Activated naive CD8-positive, alpha-beta T cell treated with anti-CD3 and anti-CD28 coated beads, Interleukin-2, amount 50 U/mL, for 24 hours (primary cell): ENCODE data around the gene EFNA5.

Experiments
- ATAC-seq: fragments of 150-1000 bp; cut with Tn5 transposase; one replicate; pipeline ENCODE4 v1.10.0; 2021
- DNase-seq: peaks from one replicate; pipeline ENCODE4 v3.0.0; 2021
- H3K27ac Mint-ChIP-seq: one replicate; pipeline ENCODE4 v1.8.0; 2021; ENCODE audit warnings: mild to moderate bottlenecking, mixed read lengths
- H3K27me3 Mint-ChIP-seq: one replicate; pipeline ENCODE4 v1.8.0; 2021; ENCODE audit warnings: mixed read lengths
- H3K36me3 Mint-ChIP-seq: one replicate; pipeline ENCODE4 v1.8.0; 2021; ENCODE audit warnings: low read depth, mixed read lengths
- H3K4me1 Mint-ChIP-seq: one replicate; pipeline ENCODE4 v1.8.0; 2021; ENCODE audit warnings: mixed read lengths
- H3K4me3 Mint-ChIP-seq: one replicate; pipeline ENCODE4 v1.8.0; 2021; ENCODE audit warnings: mild to moderate bottlenecking, moderate library complexity, mixed read lengths
- H3K9me3 Mint-ChIP-seq: one replicate; pipeline ENCODE4 v1.8.0; 2021; ENCODE audit warnings: mixed read lengths

EFNA5 gene

GRCh38 chr5:107549567-107549966 is 121.2 kb downstream of the EFNA5 start:
- H3K27ac Mint-ChIP-seq: no peak overlapping the region
- H3K4me1 Mint-ChIP-seq: no peaks in the 10 kb centered on the region
- H3K36me3 Mint-ChIP-seq: no peaks in the 10 kb centered on the region
- H3K27me3 Mint-ChIP-seq: no peaks in the 10 kb centered on the region
- no peak for ATAC-seq
- H3K4me3 Mint-ChIP-seq: no peak overlapping the region
- H3K9me3 Mint-ChIP-seq: no peaks in the 10 kb centered on the region
- no peak for DNase-seq

DNA sequence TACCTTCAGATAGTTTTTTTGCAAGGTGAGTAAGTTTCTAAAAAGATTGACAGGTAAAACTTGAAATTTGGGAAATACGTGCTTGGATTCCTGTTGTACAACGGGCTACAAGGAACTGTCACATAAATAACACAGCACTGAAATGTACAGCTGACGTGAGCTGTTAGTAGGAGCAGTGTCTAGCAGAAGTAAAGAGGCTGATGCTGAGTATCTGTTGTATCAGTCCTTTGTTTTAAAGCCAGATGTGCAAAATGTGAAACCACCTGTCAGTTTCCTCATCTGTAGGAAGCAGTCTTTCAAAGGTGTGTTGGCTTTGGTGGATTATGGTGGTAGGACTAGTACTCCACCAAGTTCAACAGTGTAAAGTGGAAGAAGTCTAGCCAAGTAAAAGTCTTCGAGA is 122.3 kb downstream of the EFNA5 start:
- Mint-ChIP-seq H3K4me1 (no peaks in the 10 kb centered on the region), H3K4me3 (no peak overlapping the region), H3K27ac (no peak overlapping the region), H3K9me3 (no peaks in the 10 kb centered on the region), H3K27me3 (no peaks in the 10 kb centered on the region), H3K36me3 (no peaks in the 10 kb centered on the region)
- no peak for ATAC-seq
- DNase-seq: no peak

DNA sequence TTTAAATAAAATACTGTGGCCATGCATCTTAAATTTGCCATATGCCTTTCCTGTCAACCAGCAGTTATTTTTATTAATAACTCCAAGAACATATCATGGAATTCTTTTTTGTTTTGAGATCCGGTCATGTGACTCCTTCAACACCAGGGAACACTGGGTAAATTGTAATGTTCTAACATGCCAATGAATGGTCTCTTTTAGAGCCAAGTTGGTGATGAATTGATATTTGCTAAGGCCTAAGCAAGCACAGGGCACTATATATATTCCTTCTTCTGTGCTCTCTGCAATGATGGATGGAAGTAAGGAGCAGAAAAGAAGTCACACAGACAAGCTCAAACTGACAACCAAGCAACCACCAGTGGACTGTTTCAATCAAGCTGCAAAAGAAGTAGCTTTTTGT is 124.0 kb downstream of the EFNA5 start:
- DNase-seq (no peak), ATAC-seq (no peak)
- H3K27ac Mint-ChIP-seq: no peak overlapping the region
- H3K4me3 Mint-ChIP-seq: no peak overlapping the region
- H3K36me3 Mint-ChIP-seq: no peaks in the 10 kb centered on the region
- H3K27me3 Mint-ChIP-seq: no peaks in the 10 kb centered on the region
- no peaks in the 10 kb centered on the region for H3K4me1 Mint-ChIP-seq
- no peaks in the 10 kb centered on the region for H3K9me3 Mint-ChIP-seq

- Mint-ChIP-seq H3K9me3 (no peaks in the 10 kb centered on the region), H3K27ac (no peak overlapping the region), H3K36me3 (no peaks in the 10 kb centered on the region), H3K4me3 (no peak overlapping the region), H3K27me3 (no peaks in the 10 kb centered on the region), H3K4me1 (no peaks in the 10 kb centered on the region)
- ATAC-seq (no peak), DNase-seq (no peak)
Observed at GRCh38 chr5:107545486-107545885, 125.3 kb downstream of the EFNA5 start.

DNA sequence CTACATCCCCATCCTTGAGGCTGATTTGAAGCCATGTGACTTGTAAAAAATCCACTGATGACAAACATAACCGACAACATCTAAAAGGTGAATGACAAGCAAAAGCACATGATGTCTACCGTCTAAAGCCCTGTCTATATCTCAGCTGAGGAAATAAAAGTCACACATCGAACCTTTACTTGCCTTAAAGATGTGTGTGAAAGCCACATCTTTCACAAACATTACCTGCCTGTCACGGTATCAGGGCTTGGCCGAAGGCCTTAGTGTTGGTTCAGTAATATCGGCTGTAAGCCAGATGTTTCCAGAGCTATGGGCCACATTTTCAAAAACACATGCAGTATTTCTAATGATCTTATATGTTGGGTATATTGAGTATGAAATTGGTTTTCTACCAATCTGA is 125.8 kb downstream of the EFNA5 start:
- H3K4me3 Mint-ChIP-seq: no peak overlapping the region
- no peaks in the 10 kb centered on the region for H3K27me3 Mint-ChIP-seq
- ATAC-seq (no peak), DNase-seq (no peak)
- H3K27ac Mint-ChIP-seq: no peak overlapping the region
- H3K4me1 Mint-ChIP-seq: no peaks in the 10 kb centered on the region
- H3K36me3 Mint-ChIP-seq: no peaks in the 10 kb centered on the region
- H3K9me3 Mint-ChIP-seq: no peaks in the 10 kb centered on the region

DNA sequence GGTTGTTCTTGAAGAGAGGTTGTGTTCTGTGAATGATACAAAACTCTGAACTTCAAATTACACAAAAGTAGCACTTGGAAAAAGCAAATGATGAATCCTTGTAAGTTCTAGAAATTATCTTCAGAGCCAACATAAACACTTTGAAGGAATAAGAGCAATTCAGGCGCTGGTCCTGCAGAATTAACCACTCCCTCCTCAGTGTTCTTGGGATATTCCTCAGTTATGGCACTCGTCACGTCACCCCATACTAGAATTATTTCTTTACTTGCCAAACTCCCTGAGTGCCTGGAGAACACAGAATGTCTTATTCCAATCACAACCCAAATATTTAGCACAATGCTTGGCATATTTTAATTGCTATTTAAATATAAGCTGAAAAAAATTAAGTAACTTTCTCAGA is 126.3 kb downstream of the EFNA5 start:
- DNase-seq: no peak
- Mint-ChIP-seq H3K4me1 (no peaks in the 10 kb centered on the region), H3K36me3 (no peaks in the 10 kb centered on the region), H3K27ac (no peak overlapping the region), H3K27me3 (no peaks in the 10 kb centered on the region), H3K4me3 (no peak overlapping the region), H3K9me3 (no peaks in the 10 kb centered on the region)
- no peak for ATAC-seq

GRCh38 chr5:107543868-107544267 is 126.9 kb downstream of the EFNA5 start:
- no peaks in the 10 kb centered on the region for H3K4me1 Mint-ChIP-seq
- H3K36me3 Mint-ChIP-seq: no peaks in the 10 kb centered on the region
- no peaks in the 10 kb centered on the region for H3K27me3 Mint-ChIP-seq
- no peaks in the 10 kb centered on the region for H3K9me3 Mint-ChIP-seq
- no peak for DNase-seq
- H3K27ac Mint-ChIP-seq: no peak overlapping the region
- no peak overlapping the region for H3K4me3 Mint-ChIP-seq
- no peak for ATAC-seq

DNA sequence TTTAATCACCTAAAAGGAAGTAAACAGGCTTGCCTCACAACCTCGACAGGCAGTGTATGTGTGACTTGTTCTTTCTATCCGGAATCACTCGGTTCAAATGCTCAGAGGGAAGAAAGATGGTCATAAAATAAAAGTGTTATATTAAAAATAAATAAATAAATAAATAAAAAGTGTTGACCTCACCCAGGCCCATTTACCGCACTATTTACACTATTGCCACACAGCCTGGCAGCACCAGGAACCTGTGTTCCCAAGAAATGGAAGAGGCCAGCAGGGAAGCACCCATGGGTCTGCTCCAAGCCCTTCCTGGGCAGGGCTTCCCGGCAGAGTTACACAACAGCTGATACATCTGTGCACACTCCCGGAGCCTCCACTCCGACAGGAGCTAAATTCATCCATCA is 127.9 kb downstream of the EFNA5 start:
- no peak overlapping the region for H3K27ac Mint-ChIP-seq
- H3K27me3 Mint-ChIP-seq: peaks cover 5% of the 10 kb centered on the region
- no peaks in the 10 kb centered on the region for H3K4me1 Mint-ChIP-seq
- no peaks in the 10 kb centered on the region for H3K36me3 Mint-ChIP-seq
- DNase-seq (no peak), ATAC-seq (no peak)
- no peak overlapping the region for H3K4me3 Mint-ChIP-seq
- no peaks in the 10 kb centered on the region for H3K9me3 Mint-ChIP-seq

DNA sequence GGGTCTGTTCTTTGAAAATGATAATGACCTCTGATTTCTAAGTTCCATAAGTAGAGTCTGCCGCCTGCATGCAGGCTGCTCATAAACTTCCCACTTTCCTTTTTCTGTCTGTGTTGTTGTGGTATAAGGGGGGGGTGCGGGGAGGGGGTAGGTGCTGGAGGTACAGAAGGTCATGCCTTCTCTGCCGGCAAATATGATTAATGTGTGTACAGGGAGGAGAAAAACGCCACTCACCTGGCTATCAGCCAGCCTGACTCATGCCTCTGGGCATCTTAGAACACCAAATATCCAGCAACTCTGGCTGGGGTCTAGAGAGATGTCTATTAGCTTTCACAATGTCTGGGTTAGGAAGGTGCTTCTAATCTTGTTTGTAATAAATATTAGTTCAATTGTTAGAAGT is 128.3 kb downstream of the EFNA5 start:
- no peak overlapping the region for H3K27ac Mint-ChIP-seq
- no peaks in the 10 kb centered on the region for H3K36me3 Mint-ChIP-seq
- no peak for ATAC-seq
- no peak overlapping the region for H3K4me3 Mint-ChIP-seq
- no peak for DNase-seq
- H3K27me3 Mint-ChIP-seq: peaks cover 5% of the 10 kb centered on the region
- no peaks in the 10 kb centered on the region for H3K9me3 Mint-ChIP-seq
- H3K4me1 Mint-ChIP-seq: no peaks in the 10 kb centered on the region

- Mint-ChIP-seq H3K36me3 (no peaks in the 10 kb centered on the region), H3K4me1 (no peaks in the 10 kb centered on the region), H3K27me3 (peaks cover 5% of the 10 kb centered on the region), H3K4me3 (no peak overlapping the region), H3K27ac (no peak overlapping the region), H3K9me3 (no peaks in the 10 kb centered on the region)
- ATAC-seq (no peak), DNase-seq (no peak)
Observed at GRCh38 chr5:107541400-107541799, 129.3 kb downstream of the EFNA5 start.

DNA sequence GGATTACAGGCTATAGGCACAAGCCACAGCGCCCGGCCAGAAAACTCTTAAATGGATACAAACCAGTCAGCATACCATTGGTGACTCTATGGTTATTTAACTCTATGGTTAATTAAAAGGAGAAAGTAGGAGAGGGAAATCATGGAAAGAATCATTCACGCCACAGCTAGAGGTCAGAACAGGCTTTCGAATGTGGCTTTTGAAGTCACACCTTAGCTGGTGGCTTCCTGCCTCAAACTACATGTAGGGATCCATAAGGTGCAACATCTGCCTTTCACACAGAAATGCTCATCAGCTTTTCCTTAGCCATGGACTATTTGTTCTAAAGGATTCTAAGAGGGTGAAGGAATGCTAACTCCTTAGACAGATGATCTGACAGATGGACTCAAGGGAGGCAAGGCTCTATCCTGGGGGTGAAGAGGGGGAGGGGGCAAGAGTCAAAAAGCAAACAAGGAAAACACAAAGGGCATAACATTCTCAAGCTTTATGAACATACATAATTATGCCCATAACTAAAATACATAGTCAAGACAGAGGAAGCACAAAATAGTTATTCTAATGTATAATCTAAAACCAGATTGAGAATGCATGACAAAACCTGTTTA is 130.9 kb downstream of the EFNA5 start:
- ATAC-seq: no peak
- H3K27me3 Mint-ChIP-seq: peaks cover 5% of the 10 kb centered on the region
- H3K9me3 Mint-ChIP-seq: no peaks in the 10 kb centered on the region
- H3K4me1 Mint-ChIP-seq: no peaks in the 10 kb centered on the region
- no peak overlapping the region for H3K4me3 Mint-ChIP-seq
- no peak overlapping the region for H3K27ac Mint-ChIP-seq
- no peaks in the 10 kb centered on the region for H3K36me3 Mint-ChIP-seq
- DNase-seq: no peak

DNA sequence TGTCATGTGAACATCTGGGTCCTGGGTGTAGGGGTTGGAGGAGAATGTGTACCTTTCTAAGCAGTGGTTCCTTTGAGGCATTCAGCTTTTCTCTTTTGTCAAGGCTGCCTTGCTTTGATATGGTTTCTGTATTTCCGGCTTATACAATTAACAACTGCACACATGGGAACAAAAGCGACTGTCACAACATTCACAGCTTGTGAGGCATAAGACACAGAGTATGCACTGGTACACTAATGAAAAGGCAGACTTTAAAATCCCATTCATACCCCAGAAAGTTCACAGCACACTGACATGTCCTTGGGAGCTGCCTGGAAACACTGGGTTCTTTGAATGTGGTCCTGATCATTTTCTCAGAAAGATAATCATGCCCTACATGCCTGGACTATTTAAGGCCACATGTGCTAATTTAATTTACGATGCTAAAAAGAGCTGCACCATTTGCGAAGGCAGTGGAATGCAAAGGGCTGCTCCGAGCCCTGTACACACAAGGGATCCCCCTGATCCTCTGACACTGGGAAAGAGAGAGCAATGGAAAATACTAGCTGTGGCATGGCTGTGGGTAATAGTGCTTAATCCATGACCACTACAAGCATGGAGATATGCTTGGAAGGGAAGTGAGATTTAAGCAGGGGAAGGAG is 131.8 kb downstream of the EFNA5 start:
- no peak for ATAC-seq
- H3K27ac Mint-ChIP-seq: no peak overlapping the region
- H3K9me3 Mint-ChIP-seq: no peaks in the 10 kb centered on the region
- no peak overlapping the region for H3K4me3 Mint-ChIP-seq
- no peak for DNase-seq
- H3K36me3 Mint-ChIP-seq: no peaks in the 10 kb centered on the region
- no peaks in the 10 kb centered on the region for H3K4me1 Mint-ChIP-seq
- H3K27me3 Mint-ChIP-seq: peaks cover 5% of the 10 kb centered on the region

DNA sequence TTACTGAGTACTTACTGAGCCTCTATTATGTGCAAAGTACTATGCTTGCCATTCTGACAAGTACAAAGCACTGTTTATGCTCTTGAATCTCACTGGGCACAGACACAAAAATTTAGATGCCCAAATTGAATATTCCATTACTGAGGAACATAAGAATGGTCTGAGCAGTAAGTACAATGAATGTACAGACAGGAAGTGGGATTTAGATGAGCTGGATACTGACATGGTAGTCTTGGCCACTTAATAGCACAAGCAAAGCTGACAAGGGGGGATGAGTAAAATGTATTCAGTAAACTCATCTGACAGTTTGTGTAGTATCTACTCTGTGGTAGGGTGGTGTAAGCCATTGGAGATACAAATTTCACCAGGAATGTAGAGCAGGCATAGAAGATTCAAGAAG is 132.4 kb downstream of the EFNA5 start:
- DNase-seq: no peak
- no peaks in the 10 kb centered on the region for H3K9me3 Mint-ChIP-seq
- peaks cover 5% of the 10 kb centered on the region for H3K27me3 Mint-ChIP-seq
- no peaks in the 10 kb centered on the region for H3K36me3 Mint-ChIP-seq
- no peak for ATAC-seq
- no peak overlapping the region for H3K4me3 Mint-ChIP-seq
- no peak overlapping the region for H3K27ac Mint-ChIP-seq
- no peaks in the 10 kb centered on the region for H3K4me1 Mint-ChIP-seq

DNA sequence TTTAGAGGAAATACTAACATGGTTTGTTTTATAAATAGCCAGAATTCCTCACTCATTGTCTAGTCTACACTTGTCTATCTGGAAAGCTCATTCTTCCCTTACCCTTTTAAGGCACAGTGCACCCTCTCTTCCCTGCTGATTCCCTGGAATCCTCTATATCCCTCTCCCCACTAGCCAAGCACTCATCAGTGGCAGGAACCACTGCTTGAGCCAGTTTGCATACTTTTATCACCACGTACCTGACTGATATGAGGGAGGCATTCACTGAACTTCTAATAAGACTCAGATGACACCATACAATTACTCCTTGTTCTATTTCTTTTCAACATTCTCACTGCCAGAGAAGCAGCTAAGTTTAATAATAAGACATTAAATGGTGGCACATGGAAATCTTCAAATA is 134.9 kb downstream of the EFNA5 start:
- Mint-ChIP-seq H3K4me3 (no peak overlapping the region), H3K27me3 (peaks cover 5% of the 10 kb centered on the region), H3K9me3 (no peaks in the 10 kb centered on the region), H3K4me1 (no peaks in the 10 kb centered on the region), H3K36me3 (no peaks in the 10 kb centered on the region), H3K27ac (no peak overlapping the region)
- ATAC-seq (no peak), DNase-seq (no peak)

- Mint-ChIP-seq H3K27ac (no peak overlapping the region), H3K27me3 (peaks cover 5% of the 10 kb centered on the region), H3K4me1 (no peaks in the 10 kb centered on the region), H3K9me3 (no peaks in the 10 kb centered on the region), H3K36me3 (no peaks in the 10 kb centered on the region), H3K4me3 (no peak overlapping the region)
- DNase-seq (no peak), ATAC-seq (no peak)
Observed at GRCh38 chr5:107533910-107534876, 136.5 kb downstream of the EFNA5 start.
